IPS-18a (cell line): Measurements from ENCODE around the gene MEN1.
"Not testable (repeated sequence)": the region's sequence is repeated elsewhere in the genome, so short reads cannot be mapped to it uniquely, and the experiment has no call there.

Experiments used
- H3K27ac ChIP-seq: one replicate; pipeline ENCODE4 v1.5.1; 2013; ENCODE audit warnings: low read length
- H3K27me3 ChIP-seq: one replicate; pipeline ENCODE4 v1.6.1; 2013; ENCODE audit warnings: mild to moderate bottlenecking, low read length; ENCODE audit not compliant: control insufficient read depth, insufficient read depth
- H3K36me3 ChIP-seq: one replicate; pipeline ENCODE4 v1.6.1; 2013; ENCODE audit warnings: low read depth, low read length; ENCODE audit not compliant: control insufficient read depth
- H3K4me1 ChIP-seq: one replicate; pipeline ENCODE4 v1.6.1; 2013; ENCODE audit warnings: low read depth, low read length; ENCODE audit not compliant: control insufficient read depth
- H3K4me3 ChIP-seq: one replicate; pipeline ENCODE4 v1.5.1; 2013; ENCODE audit warnings: low read length
- H3K9ac ChIP-seq: one replicate; pipeline ENCODE4 v1.6.1; 2013; ENCODE audit warnings: mild to moderate bottlenecking, low read length, moderate library complexity
- H3K9me3 ChIP-seq: one replicate; pipeline ENCODE4 v1.6.1; 2013; ENCODE audit warnings: low read depth, low read length; ENCODE audit not compliant: control insufficient read depth

MEN1 gene

GRCh38 chr11:64826062-64826461, 15.7 kb upstream of the MEN1 start:
- H3K27me3 ChIP-seq, result no peaks in the 10 kb centered on the region

GRCh38 chr11:64823568-64824119, 13.3 kb upstream of the MEN1 start:
- no peaks in the 10 kb centered on the region for H3K27me3 ChIP-seq
- no peaks in the 10 kb centered on the region for H3K9me3 ChIP-seq
- H3K9ac ChIP-seq, result no peak overlapping the region
- H3K36me3 ChIP-seq, result peaks cover 9% of the 10 kb centered on the region
- H3K4me1 ChIP-seq, result no peaks in the 10 kb centered on the region
- H3K27ac ChIP-seq, result no peak overlapping the region
- H3K4me3 ChIP-seq, result no peak overlapping the region

More at GRCh38 chr11:64826062-64826461, 15.7 kb upstream of the MEN1 start:
- Histone ChIP-seq H3K36me3 (peaks cover 9% of the 10 kb centered on the region), H3K4me3 (no peak overlapping the region), H3K4me1 (no peaks in the 10 kb centered on the region), H3K9me3 (no peaks in the 10 kb centered on the region), H3K9ac (no peak overlapping the region), H3K27ac (no peak overlapping the region)

DNA sequence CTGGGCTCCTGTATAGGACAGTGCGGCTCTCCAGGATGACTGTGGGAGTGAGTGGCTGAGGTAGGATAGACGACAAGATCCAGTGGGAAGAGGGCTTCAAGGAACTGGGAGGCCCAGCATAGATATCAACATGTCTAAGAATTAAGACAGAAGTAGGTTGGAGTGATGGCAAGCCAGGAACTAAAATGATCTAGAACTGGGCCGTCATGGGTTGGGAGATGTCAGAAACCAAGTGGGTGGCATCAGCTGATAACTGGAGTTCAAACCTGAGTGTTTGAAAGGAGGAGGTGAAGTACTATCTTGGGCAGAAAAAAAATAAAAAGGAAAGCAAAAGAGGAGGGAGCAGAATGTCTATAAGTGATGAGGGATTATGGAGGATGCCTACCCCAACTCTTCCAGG, 7.1 kb upstream of the MEN1 start:
- Histone ChIP-seq H3K9me3 (no peaks in the 10 kb centered on the region), H3K4me3 (no peak overlapping the region), H3K9ac (no peak overlapping the region), H3K4me1 (no peaks in the 10 kb centered on the region), H3K36me3 (no peaks in the 10 kb centered on the region), H3K27ac (no peak overlapping the region), H3K27me3 (no peaks in the 10 kb centered on the region)

DNA sequence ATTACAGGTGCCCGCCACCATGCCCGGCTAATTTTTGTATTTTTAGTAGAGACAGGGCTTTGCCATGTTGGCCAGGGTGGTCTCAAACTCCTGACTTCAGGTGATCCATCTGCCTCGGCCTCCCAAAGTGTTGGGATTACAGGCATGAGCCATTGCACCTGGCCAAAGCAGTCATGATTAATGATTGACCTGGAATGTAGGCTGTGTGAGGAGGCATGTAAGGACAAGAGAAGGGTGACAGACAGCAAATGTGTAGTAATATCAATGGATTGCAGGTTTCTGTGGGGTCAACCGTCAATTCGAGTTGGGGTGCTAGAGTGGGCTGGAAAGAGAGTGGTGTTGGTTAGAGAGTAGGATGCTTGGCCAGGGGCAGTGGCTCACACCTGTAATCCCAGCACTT, 5.1 kb upstream of the MEN1 start:
- not testable (repeated sequence) for H3K9ac ChIP-seq, H3K4me1 ChIP-seq, H3K9me3 ChIP-seq, H3K36me3 ChIP-seq, H3K27me3 ChIP-seq, H3K4me3 ChIP-seq, H3K27ac ChIP-seq

DNA sequence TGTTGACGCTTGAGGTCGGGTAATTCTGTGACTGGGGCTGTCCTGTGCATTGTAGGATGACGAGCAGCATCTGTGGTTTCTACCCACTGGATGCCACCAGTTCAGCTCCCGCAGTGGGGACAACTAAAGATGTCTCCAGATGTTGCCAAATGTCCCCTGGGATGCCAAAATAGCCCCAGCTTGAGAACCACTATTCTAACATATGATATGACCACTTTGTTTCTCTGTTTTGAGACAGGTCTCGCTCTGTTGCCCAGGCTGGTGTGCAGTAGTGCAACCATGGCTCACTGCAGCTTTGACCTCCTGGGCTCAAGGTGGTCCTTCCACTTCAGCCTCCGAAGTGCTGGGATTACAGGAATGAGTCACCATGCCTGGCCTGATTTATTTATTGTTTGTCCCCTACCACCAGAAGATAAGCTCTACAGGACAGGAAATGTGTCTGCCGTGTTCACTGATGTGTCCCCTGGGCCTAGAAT, 4.4 kb upstream of the MEN1 start:
- H3K4me3 ChIP-seq, result no peak overlapping the region
- H3K9me3 ChIP-seq, result no peaks in the 10 kb centered on the region
- no peaks in the 10 kb centered on the region for H3K4me1 ChIP-seq
- no peak overlapping the region for H3K27ac ChIP-seq
- H3K36me3 ChIP-seq, result no peaks in the 10 kb centered on the region
- no peak overlapping the region for H3K9ac ChIP-seq
- no peaks in the 10 kb centered on the region for H3K27me3 ChIP-seq

DNA sequence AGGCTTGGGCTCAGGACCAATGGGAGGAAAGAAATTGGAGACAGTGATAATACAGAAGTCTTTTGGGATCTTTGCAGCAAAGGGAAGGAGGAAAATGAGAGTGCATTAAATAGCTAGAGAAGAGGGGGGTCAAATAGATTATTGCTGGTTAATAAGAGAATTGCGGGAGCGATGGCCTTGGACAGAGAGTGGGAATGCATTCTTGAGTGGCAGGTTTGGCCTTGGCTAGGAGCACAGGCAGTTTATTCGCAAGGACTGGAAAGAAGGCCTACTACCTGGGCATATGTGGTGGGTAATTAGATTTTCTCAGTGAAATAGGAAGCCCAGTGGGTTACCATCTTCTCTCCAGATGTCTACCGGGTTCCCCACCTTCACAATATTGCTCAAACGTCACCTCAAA, 3.5 kb upstream of the MEN1 start:
- H3K9ac ChIP-seq, result no peak overlapping the region
- no peak overlapping the region for H3K4me3 ChIP-seq
- no peaks in the 10 kb centered on the region for H3K27me3 ChIP-seq
- H3K4me1 ChIP-seq, result peaks cover 5% of the 10 kb centered on the region
- no peaks in the 10 kb centered on the region for H3K36me3 ChIP-seq
- no peak overlapping the region for H3K27ac ChIP-seq
- no peaks in the 10 kb centered on the region for H3K9me3 ChIP-seq

- no peak overlapping the region for H3K27ac ChIP-seq
- peaks cover 4% of the 10 kb centered on the region for H3K36me3 ChIP-seq
- peak overlapping the region; percentile 89 for H3K4me3 ChIP-seq
- H3K9ac ChIP-seq, result peak overlapping the region; percentile 43
- H3K4me1 ChIP-seq, result peaks cover 5% of the 10 kb centered on the region
- no peaks in the 10 kb centered on the region for H3K27me3 ChIP-seq
- no peaks in the 10 kb centered on the region for H3K9me3 ChIP-seq
These were observed 531 bp upstream of the MEN1 start for GRCh38 chr11:64810891-64811272.

DNA sequence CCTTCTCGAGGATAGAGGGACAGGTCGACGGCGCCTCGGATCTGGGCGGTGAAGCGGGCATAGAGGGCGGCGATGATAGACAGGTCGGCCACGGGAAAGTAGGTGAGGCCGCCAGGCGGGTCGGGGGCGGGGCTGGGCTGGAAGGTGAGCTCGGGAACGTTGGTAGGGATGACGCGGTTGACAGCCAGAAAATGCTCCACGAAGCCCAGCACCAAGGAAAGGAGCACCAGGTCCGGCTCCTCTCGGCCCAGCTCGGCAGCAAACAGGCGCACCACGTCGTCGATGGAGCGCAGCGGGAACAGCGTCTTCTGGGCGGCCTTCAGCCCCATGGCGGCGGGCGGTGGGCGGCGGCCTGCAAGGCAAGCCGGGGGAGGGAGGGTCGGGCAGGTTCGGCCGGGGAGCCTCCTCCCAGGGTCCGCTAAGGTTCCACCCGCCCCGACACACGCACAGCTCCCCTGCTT, 540 bp downstream of the MEN1 start:
- peaks cover 5% of the 10 kb centered on the region for H3K4me1 ChIP-seq
- peak overlapping the region; percentile 59 for H3K9ac ChIP-seq
- H3K27ac ChIP-seq, result no peak overlapping the region
- peaks cover 5% of the 10 kb centered on the region for H3K36me3 ChIP-seq
- no peaks in the 10 kb centered on the region for H3K27me3 ChIP-seq
- peak overlapping the region; percentile 89 for H3K4me3 ChIP-seq
- no peaks in the 10 kb centered on the region for H3K9me3 ChIP-seq

- peaks cover 12% of the 10 kb centered on the region for H3K4me1 ChIP-seq
- H3K9me3 ChIP-seq, result no peaks in the 10 kb centered on the region
- no peak overlapping the region for H3K27ac ChIP-seq
- peaks cover 5% of the 10 kb centered on the region for H3K36me3 ChIP-seq
- no peak overlapping the region for H3K9ac ChIP-seq
- no peak overlapping the region for H3K4me3 ChIP-seq
- no peaks in the 10 kb centered on the region for H3K27me3 ChIP-seq
These were observed 4.9 kb downstream of the MEN1 start for GRCh38 chr11:64805481-64805880.

DNA sequence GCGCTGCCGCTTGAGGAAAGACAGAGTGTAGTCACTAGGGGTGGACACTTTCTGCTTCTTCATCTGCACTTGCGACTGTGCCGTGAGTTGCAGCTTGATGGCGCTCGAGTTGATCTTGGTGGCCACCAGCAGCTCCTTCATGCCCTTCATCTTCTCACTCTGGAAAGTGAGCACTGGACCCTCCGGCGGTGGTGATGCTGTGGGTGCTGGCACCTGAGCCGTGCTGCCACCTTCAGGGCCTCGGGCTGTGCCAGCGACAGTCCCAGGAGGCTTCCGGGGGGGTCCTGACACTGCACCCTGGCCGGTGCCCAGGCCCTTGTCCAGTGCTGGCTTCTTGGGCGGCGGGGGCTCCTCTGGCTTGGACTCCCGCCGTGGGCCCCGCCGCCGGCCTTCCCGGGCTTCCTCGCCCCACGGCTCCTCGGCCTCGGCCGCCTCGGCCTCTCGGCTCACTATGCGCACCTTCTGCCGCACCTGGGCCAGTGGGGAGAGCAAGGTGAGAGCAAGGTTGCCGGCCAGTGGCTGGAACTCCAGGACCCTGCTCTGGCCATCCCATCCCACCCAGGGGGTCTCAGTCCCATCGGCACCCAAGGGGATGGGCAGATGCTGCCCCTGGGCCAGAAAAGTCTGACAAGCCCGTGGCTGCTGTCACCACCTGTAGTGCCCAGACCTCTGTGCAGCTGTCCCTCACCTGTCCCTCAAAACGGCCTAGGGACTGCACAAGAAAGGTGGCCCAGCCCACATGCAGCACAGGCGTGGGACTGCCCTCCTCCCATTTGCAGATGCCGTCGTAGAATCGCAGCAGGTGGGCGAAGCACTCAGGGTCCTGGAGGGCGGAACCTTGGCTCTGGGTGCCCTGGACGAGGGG, 5.8 kb downstream of the MEN1 start:
- Histone ChIP-seq H3K27ac (peak overlapping the region; percentile 70), H3K4me1 (peaks cover 11% of the 10 kb centered on the region), H3K4me3 (peak overlapping the region; percentile 84), H3K9me3 (no peaks in the 10 kb centered on the region), H3K27me3 (no peaks in the 10 kb centered on the region), H3K36me3 (peaks cover 5% of the 10 kb centered on the region), H3K9ac (peak overlapping the region; percentile 78)

DNA sequence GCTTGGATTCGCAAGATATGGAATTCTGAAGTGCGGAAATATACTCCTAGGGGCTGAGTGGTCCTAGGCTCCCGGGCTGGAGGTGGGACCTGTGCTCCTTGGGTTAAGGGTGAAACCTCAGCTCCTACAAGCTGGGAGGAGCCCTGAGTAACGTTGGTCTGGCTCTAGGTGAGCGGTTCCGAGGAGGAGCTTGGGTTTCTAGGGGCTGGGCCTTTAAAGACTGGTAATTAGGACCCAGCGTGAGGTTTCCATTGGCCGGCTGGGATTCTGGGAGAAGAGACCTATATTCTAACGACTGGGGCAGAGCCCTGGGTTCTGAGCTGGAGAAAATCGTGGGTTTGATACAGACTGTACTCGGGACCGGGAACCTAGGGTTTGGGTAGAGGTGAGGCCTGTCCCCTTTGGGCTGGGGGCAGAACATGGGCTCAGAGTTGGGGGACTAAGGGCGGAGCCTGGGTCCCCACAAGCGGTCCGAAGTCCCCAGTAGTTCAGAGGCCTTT, 6.5 kb downstream of the MEN1 start:
- Histone ChIP-seq H3K4me3 (peak overlapping the region; percentile 84), H3K9me3 (no peaks in the 10 kb centered on the region), H3K9ac (peak overlapping the region; percentile 78), H3K36me3 (peaks cover 5% of the 10 kb centered on the region), H3K27ac (peak overlapping the region; percentile 70), H3K27me3 (no peaks in the 10 kb centered on the region), H3K4me1 (peaks cover 7% of the 10 kb centered on the region)
